OCI-LY3 (cell line): ENCODE results near the gene CAMKMT.

Experiments
- H2AFZ ChIP-seq: fragments of 200-600, 300-600 bp; shearing (Covaris generic); 2 replicates; pipeline ENCODE4 v1.6.0; 2014; ENCODE audit warnings: antibody characterized with exemption, low read depth, low read length
- H3K27ac ChIP-seq: fragments of 200-600, 300-600 bp; sonication (generic); 2 replicates; pipeline ENCODE4 v1.5.1; 2014; ENCODE audit warnings: mild to moderate bottlenecking, low read length, moderate library complexity, mixed read lengths
- H3K27me3 ChIP-seq: fragments of 200-600, 300-600 bp; sonication (generic); 2 replicates; pipeline ENCODE4 v1.6.1; 2014; ENCODE audit warnings: low read depth, low read length, mixed read lengths
- H3K36me3 ChIP-seq: fragments of 200-600, 300-600 bp; sonication (generic); replicated peaks from 2 replicates; pipeline ENCODE3; 2014; ENCODE audit warnings: low read depth, low read length, mixed read lengths
- H3K4me1 ChIP-seq: fragments of 300-600, 200-600 bp; sonication (generic); 2 replicates; pipeline ENCODE4 v1.6.1; 2014; ENCODE audit warnings: low read length, mixed read lengths
- H3K4me2 ChIP-seq: fragments of 200-600, 300-600 bp; sonication (generic); 2 replicates; pipeline ENCODE4 v1.6.1; 2014; ENCODE audit warnings: low read length, mixed read lengths
- H3K4me3 ChIP-seq: fragments of 300-600, 200-600 bp; sonication (generic); 2 replicates; pipeline ENCODE4 v1.5.1; 2014; ENCODE audit warnings: antibody characterized with exemption, mild to moderate bottlenecking, low read length, moderate library complexity
- H3K79me2 ChIP-seq: fragments of 300-600, 200-600 bp; shearing (Covaris generic); 2 replicates; pipeline ENCODE4 v1.6.1; 2014; ENCODE audit warnings: mild to moderate bottlenecking, low read length, mixed read lengths
- H3K9ac ChIP-seq: fragments of 300-600, 200-600 bp; shearing (Covaris generic); 2 replicates; pipeline ENCODE4 v1.6.0; 2014; ENCODE audit warnings: mild to moderate bottlenecking, low read length, moderate library complexity
- H3K9me3 ChIP-seq: fragments of 200-600, 300-600 bp; shearing (Covaris generic); 2 replicates; pipeline ENCODE4 v1.6.1; 2014; ENCODE audit warnings: low read length, mixed read lengths; ENCODE audit not compliant: insufficient read depth
- H4K20me1 ChIP-seq: fragments of 200-600, 300-600 bp; sonication (generic); 2 replicates; pipeline ENCODE4 v1.6.1; 2016; ENCODE audit warnings: low read length, mixed read lengths; ENCODE audit not compliant: insufficient read depth
- EZH2phosphoT487 ChIP-seq: fragments of 200-600 bp; shearing (Covaris generic); IDR thresholded peaks from 2 replicates; pipeline ENCODE4 v1.6.1; 2018; ENCODE audit warnings: antibody characterized with exemption, mixed run types, low read depth
- TF ChIP-seq, protein P1 (sequence below): fragments of 200-600, 300-600 bp; sonication (generic); IDR thresholded peaks from 2 replicates; pipeline ENCODE4 v1.5.1; 2014; ENCODE audit warnings: antibody characterized with exemption, low read length, low read depth

The CAMKMT gene

DNA sequence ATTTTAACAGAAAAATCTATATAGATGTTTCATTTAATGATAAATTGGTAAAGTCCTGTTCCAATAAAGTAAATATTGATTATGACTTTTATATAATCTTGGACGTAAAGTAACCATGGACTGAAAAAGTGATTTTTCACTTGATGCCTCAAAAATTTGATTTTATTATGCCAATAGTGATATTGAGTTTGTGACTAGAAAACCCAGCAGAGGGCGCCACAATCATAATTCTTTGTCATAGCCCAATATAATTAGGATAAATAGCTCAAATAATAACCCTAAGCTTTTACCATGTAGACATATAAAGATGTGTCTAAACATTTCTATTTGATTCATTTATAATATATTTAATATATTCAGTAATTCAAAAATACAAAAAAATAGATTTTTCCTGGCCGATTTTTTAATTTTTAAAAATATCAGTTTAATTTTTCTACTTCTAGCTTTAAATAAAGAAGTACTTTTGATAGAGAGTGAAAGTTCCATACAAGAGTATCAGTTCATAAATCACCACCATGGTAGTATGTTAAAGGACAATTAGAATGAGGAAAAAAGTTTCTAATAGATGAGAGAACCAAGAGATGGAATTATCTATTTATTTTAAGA lies 30.7 kb downstream of the CAMKMT start:
- Histone ChIP-seq H3K36me3 (no peaks in the 10 kb centered on the region), H4K20me1 (no peaks in the 10 kb centered on the region), H3K4me3 (no peak overlapping the region), H3K27ac (no peak overlapping the region), H3K9ac (no peak overlapping the region), H3K79me2 (no peaks in the 10 kb centered on the region), H2AFZ (no peak overlapping the region), H3K9me3 (no peaks in the 10 kb centered on the region), H3K4me1 (peaks cover 6% of the 10 kb centered on the region; the same call in 1 of the 2 replicates), H3K27me3 (no peaks in the 10 kb centered on the region), H3K4me2 (no peak overlapping the region)
- TF ChIP-seq, protein P1, sequence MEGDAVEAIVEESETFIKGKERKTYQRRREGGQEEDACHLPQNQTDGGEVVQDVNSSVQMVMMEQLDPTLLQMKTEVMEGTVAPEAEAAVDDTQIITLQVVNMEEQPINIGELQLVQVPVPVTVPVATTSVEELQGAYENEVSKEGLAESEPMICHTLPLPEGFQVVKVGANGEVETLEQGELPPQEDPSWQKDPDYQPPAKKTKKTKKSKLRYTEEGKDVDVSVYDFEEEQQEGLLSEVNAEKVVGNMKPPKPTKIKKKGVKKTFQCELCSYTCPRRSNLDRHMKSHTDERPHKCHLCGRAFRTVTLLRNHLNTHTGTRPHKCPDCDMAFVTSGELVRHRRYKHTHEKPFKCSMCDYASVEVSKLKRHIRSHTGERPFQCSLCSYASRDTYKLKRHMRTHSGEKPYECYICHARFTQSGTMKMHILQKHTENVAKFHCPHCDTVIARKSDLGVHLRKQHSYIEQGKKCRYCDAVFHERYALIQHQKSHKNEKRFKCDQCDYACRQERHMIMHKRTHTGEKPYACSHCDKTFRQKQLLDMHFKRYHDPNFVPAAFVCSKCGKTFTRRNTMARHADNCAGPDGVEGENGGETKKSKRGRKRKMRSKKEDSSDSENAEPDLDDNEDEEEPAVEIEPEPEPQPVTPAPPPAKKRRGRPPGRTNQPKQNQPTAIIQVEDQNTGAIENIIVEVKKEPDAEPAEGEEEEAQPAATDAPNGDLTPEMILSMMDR = peak; percentile 66
- no peak for TF ChIP-seq EZH2phosphoT487

DNA sequence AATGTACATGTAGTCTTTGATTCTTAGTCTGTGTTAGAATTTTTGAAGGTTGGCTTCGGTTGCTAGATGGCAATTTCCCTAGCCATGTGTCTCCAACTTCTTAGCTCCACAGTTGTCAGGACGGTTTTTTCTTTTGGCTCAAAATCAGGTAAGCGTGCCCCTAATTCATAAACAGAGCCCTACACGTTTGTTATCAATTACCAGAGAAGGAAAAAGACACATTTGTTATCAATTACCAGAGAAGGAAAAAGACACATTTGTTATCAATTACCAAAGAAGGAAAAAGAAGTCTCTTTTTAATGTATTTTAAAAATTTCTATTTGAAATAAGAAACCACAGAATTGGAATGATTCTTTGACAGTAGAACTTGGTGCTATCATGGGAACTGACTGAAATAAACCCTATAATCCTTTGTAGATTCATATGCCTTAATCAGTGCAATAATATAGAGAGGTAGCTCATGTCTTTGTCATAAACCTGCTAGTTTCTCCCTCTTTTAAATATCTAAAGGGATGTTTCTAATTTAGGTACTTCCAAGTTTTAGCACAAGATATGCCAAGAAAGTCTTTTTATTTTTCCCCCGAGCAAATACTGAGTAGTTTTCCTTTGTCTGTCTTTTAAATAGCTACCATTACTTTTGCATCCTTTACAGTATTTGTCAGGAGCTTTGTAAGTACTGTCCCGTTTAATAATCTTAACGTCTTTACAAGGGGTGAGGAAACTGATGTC lies 35.9 kb downstream of the CAMKMT start:
- Histone ChIP-seq H3K79me2 (no peaks in the 10 kb centered on the region), H3K4me3 (no peak overlapping the region), H3K4me2 (peak overlapping the region; percentile 38)

DNA sequence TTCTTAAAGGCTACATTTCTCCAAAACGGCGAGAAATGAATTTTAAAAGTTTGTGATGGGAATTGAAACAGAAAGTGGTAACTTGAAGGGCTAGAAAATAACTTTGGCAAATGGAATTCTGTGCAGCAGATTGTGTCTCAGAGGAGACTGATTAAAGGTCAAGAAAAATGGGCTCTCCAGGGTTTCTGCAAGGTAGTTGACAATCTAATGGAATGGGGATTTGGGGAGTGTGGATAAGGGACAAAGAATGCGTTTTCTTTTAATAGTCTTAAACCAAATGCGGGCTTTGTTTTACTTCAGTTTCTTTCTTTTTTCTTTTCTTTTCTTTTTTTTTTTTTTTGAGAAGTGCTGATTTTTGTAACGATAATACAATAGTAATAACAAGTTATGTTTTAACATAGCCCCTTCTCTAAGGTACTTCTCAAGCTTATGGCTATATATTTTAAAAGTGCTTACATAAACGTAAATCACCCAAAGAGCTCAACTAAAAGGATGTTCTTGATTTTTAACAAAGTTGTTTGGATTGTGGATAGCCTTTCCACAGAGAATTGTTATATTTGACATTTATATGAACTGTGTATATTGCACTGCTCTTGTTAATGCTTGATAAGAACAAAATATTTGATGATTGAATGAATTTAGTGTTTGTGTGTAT lies 36.6 kb downstream of the CAMKMT start:
- TF ChIP-seq, protein P1 = no peak
- no peak for TF ChIP-seq EZH2phosphoT487
- Histone ChIP-seq H3K36me3 (no peaks in the 10 kb centered on the region), H3K27me3 (no peaks in the 10 kb centered on the region), H3K4me2 (peak overlapping the region; percentile 38), H3K4me3 (no peak overlapping the region), H4K20me1 (no peaks in the 10 kb centered on the region), H3K79me2 (no peaks in the 10 kb centered on the region), H3K27ac (no peak overlapping the region), H3K4me1 (peaks cover 5% of the 10 kb centered on the region), H2AFZ (no peak overlapping the region), H3K9me3 (no peaks in the 10 kb centered on the region), H3K9ac (no peak overlapping the region)

More for the DNA sequence above, 35.9 kb downstream of the CAMKMT start:
- no peaks in the 10 kb centered on the region for H3K27me3 ChIP-seq
- TF ChIP-seq, protein P1 = no peak
- TF ChIP-seq EZH2phosphoT487 = no peak
- H3K9ac ChIP-seq = no peak overlapping the region
- no peaks in the 10 kb centered on the region for H3K36me3 ChIP-seq
- no peaks in the 10 kb centered on the region for H3K9me3 ChIP-seq
- H3K27ac ChIP-seq = no peak overlapping the region
- H4K20me1 ChIP-seq = no peaks in the 10 kb centered on the region
- H2AFZ ChIP-seq = no peak overlapping the region
- H3K4me1 ChIP-seq = peaks cover 5% of the 10 kb centered on the region

DNA sequence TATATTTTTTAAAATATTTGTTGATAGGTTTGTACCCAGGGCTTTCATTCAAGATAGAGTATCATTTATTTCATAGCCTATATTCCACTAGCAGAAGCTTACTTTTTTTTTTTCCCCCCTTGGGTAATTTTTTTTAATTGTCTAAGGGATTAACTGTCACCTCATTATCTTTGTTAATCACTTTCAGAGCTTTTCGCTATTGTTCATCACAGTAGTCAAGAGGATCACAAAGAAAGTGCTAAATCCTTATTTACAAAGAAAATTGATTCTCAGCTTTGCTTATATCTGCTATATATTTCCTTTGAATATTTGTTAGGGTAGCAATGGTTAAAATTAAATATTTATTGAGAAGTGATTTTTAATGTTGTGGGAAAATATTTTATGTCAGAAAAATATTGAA lies 59.0 kb downstream of the CAMKMT start:
- Histone ChIP-seq H3K9ac (no peak overlapping the region), H3K4me3 (no peak overlapping the region), H3K79me2 (no peaks in the 10 kb centered on the region), H3K4me2 (no peak overlapping the region), H3K9me3 (no peaks in the 10 kb centered on the region), H4K20me1 (no peaks in the 10 kb centered on the region), H3K36me3 (no peaks in the 10 kb centered on the region), H3K27me3 (no peaks in the 10 kb centered on the region), H3K4me1 (no peaks in the 10 kb centered on the region), H2AFZ (no peak overlapping the region), H3K27ac (no peak overlapping the region)
- TF ChIP-seq EZH2phosphoT487 = no peak
- TF ChIP-seq, protein P1 = no peak
